Peyer's patch (tissue), 4 donors: Measurements from ENCODE around the gene CARMIL1.

ENCODE experiments used
- CTCF ChIP-seq, 6 experiments: fragments of 450-650 bp in 4 of 6; fragments of 200-600 bp in 2 of 6; sonication (generic) in 1 of 6; IDR thresholded peaks; one replicate each; pipeline ENCODE4 v1.5.1; 2017 to 2019; ENCODE audit warnings: antibody characterized with exemption in 6 of 6, mild to moderate bottlenecking in 3 of 6, moderate library complexity in 1 of 6
- POLR2A ChIP-seq, 2 donors: fragments of 450-650 bp; IDR thresholded peaks; one replicate each; pipeline ENCODE4 v1.5.1; 2017; ENCODE audit warnings: antibody characterized with exemption in 2 of 2, mild to moderate bottlenecking in 2 of 2, moderate library complexity in 2 of 2

GRCh38 chr6:25450469-25451198 is 171.5 kb downstream of the CARMIL1 start:
- TF ChIP-seq POLR2A (IDR thresholded peaks at IDR 0.05) (no peak), CTCF (IDR thresholded peaks at IDR 0.05) (no peak)
